ENCODE measurements around the gene DLG1.
"Not testable (repeated sequence)": the region's sequence is repeated elsewhere in the genome, so short reads cannot be mapped to it uniquely, and the experiment has no call there.

- TF ChIP-seq CTCF (conservative IDR thresholded peaks at IDR 0.05; ENCODE audit: low read depth in 2 of 2), result peak; percentile 34 to 61
- TF ChIP-seq REST (IDR thresholded peaks at IDR 0.05; ENCODE audit: unreplicated experiment); EZH2 (IDR thresholded peaks at IDR 0.05; ENCODE audit: low read depth, unreplicated experiment); ETS1 (IDR thresholded peaks at IDR 0.05); POLR2AphosphoS5 (IDR thresholded peaks at IDR 0.05; ENCODE audit: low read depth); EZH2phosphoT487 (IDR thresholded peaks at IDR 0.05; ENCODE audit: unreplicated experiment); ZNF331 (CRISPR knock-in tag; IDR thresholded peaks at IDR 0.05; ENCODE audit: low read depth): not testable (repeated sequence)
Measured at GRCh38 chr3:197276808-197277207, 21.6 kb downstream of the DLG1 start.
